Embryonic facial prominence (tissue), 1 donor: ENCODE data around the gene THBS2.

Source experiments
- DNase-seq: peaks from one replicate; pipeline ENCODE4 v3.0.0-alpha.2; 2016; ENCODE audit errors: extremely low spot score

The THBS2 gene

GRCh38 chr6:169249057-169249456, 4.6 kb downstream of the THBS2 start:
- no peak for DNase-seq

GRCh38 chr6:169248521-169248971, 5.1 kb downstream of the THBS2 start:
- no peak for DNase-seq

- no peak for DNase-seq
Observed at GRCh38 chr6:169247991-169248390, 5.7 kb downstream of the THBS2 start.

GRCh38 chr6:169247419-169247818, 6.2 kb downstream of the THBS2 start:
- no peak for DNase-seq

GRCh38 chr6:169246445-169246844, 7.2 kb downstream of the THBS2 start:
- DNase-seq: no peak

GRCh38 chr6:169244684-169245383, 8.8 kb downstream of the THBS2 start:
- DNase-seq: no peak

GRCh38 chr6:169243661-169244060, 10.0 kb downstream of the THBS2 start:
- DNase-seq: no peak

- DNase-seq: no peak
Observed at GRCh38 chr6:169243186-169243585, 10.5 kb downstream of the THBS2 start.

- DNase-seq: no peak
Observed at GRCh38 chr6:169241688-169242350, 11.8 kb downstream of the THBS2 start.

GRCh38 chr6:169240591-169241390, 12.9 kb downstream of the THBS2 start:
- no peak for DNase-seq

GRCh38 chr6:169240125-169240524, 13.5 kb downstream of the THBS2 start:
- DNase-seq: no peak

GRCh38 chr6:169239181-169239580, 14.5 kb downstream of the THBS2 start:
- DNase-seq: no peak

GRCh38 chr6:169238766-169239165, 14.9 kb downstream of the THBS2 start:
- no peak for DNase-seq

- no peak for DNase-seq
Observed at GRCh38 chr6:169237496-169238134, 16.0 kb downstream of the THBS2 start.

GRCh38 chr6:169236988-169237387, 16.7 kb downstream of the THBS2 start:
- DNase-seq: no peak

- DNase-seq: no peak
Observed at GRCh38 chr6:169236545-169236944, 17.1 kb downstream of the THBS2 start.

GRCh38 chr6:169235286-169235685, 18.4 kb downstream of the THBS2 start:
- DNase-seq: no peak

- DNase-seq: no peak
Observed at GRCh38 chr6:169234634-169235033, 19.0 kb downstream of the THBS2 start.

- DNase-seq: no peak
Observed at GRCh38 chr6:169233832-169234231, 19.8 kb downstream of the THBS2 start.

GRCh38 chr6:169233181-169233580, 20.5 kb downstream of the THBS2 start:
- no peak for DNase-seq

GRCh38 chr6:169232507-169232931, 21.1 kb downstream of the THBS2 start:
- no peak for DNase-seq
